Fibroblast of the aortic adventitia (primary cell): ENCODE measurements around the gene PHF13. TPM values are rescaled to one million over a fixed set of nuclear protein-coding genes. Genes with fewer than 3 reads are reported as not detected.
"Not testable (repeated sequence)": the region's sequence is repeated elsewhere in the genome, so short reads cannot be mapped to it uniquely, and the experiment has no call there.

ENCODE experiments used
- DNase-seq: peaks from one replicate; pipeline ENCODE4 v3.0.0-alpha.2; 2010; ENCODE audit warnings: low read depth
- H3K4me3 ChIP-seq: 2 replicates; pipeline ENCODE4 v1.5.1; 2011; ENCODE audit warnings: low read depth, mild to moderate bottlenecking, control low read depth, low read length, moderate library complexity
- CTCF ChIP-seq: IDR thresholded peaks from 2 replicates; pipeline ENCODE4 v1.5.1; 2011; ENCODE audit warnings: mild to moderate bottlenecking, low read length, control low read depth, inconsistent platforms; ENCODE audit not compliant: insufficient read depth
- total RNA-seq: library from RNA; depleted of rRNA; stranded (reverse); fragments of >200 nt; gene quantifications from 2 replicates; pipeline ENCODE4 v1.2.3, GENCODE V29; 2012; ENCODE audit warnings: low replicate concordance

Gene PHF13
- total RNA-seq, 1 donor: 14.7 TPM

GRCh38 chr1:6652986-6653385 is 39.5 kb downstream of the PHF13 start:
- H3K4me3 ChIP-seq: no peak overlapping the region
- no peak for DNase-seq
- no peak for TF ChIP-seq CTCF

- DNase-seq: no peak
- TF ChIP-seq CTCF: no peak
- H3K4me3 ChIP-seq: no peak overlapping the region
These were observed 40.1 kb downstream of the PHF13 start for GRCh38 chr1:6653436-6654290.

DNA sequence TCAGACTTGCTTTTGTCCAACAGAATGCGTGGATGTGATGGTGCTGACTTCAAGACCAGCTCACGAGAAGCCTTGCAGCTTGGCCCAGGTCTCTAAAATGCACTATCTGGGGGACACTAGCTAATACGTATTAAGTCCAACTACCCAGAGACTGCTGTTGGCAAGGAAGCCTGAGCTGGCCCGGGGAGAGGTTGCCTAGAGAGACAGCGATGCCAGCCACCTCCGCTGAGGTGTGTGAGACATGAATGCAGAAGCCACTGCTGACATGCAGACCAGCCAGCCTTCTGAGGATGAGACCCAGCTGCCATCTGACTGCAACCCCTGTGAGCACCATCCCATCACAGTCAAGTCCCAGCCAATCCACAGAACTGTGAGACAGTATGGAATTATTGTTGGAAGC is 43.6 kb downstream of the PHF13 start:
- H3K4me3 ChIP-seq: no peak overlapping the region
- no peak for TF ChIP-seq CTCF
- no peak for DNase-seq

GRCh38 chr1:6658359-6659060 is 45.0 kb downstream of the PHF13 start:
- no peak for TF ChIP-seq CTCF
- H3K4me3 ChIP-seq: no peak overlapping the region
- DNase-seq: no peak

DNA sequence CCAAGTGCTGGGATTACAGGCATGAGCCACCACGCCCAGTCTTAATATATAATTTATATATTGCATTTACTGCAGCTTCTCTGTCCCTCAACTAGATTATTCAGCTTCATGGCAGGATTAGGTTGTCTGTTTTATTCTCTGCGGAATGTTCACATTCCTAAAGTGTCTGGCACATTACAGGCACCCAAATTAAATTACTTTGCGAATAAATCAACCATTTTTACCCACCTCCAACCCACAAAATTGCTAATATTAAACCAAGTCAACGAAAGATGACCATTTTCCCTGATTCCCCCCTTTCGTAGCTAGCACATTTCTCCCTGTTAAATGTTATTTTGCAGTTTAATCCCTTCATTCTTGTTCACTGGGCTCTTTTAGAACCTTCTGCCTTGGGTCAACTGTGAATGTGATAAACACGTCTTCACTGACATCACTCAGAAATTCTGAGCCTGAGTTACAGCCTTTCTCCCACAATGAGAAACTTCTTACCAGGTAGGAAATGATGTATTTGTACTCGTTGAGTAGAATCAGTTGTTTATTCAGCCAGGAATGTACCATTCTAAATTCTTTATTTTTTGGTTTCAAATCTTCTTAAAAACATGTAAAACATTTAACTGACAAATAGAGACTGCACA is 47.0 kb downstream of the PHF13 start:
- no peak for DNase-seq
- TF ChIP-seq CTCF: no peak
- no peak overlapping the region for H3K4me3 ChIP-seq

GRCh38 chr1:6662468-6662867 is 48.9 kb downstream of the PHF13 start:
- DNase-seq, H3K4me3 ChIP-seq: not testable (repeated sequence)

DNA sequence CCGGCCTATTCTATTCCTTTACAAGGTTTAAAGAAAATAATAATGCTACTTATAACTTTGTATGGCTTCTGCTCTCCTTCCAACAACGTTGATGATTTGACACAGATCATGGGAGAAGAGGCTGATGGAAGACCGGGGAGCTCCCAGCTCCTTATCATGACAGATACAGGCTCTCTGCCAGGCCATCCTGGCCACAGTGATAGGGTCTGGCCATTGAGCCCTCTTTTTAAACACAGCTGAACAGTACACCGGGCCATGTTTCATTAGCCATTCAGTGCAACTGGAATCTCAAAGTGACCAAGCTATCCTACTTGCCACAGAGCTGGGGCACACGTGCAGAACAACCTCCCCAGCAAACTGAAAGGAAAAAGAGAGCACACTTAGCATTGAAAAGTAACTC is 53.2 kb downstream of the PHF13 start:
- TF ChIP-seq CTCF: no peak
- no peak for DNase-seq

More for the DNA sequence above, 53.2 kb downstream of the PHF13 start:
- no peak overlapping the region for H3K4me3 ChIP-seq
